HG03108 (cell line): ENCODE results near the gene PPP1R16B.

Source experiments
- ATAC-seq: cut with Tn5 transposase; IDR thresholded peaks from one replicate; pipeline ENCODE4 v1.9.1; 2021; ENCODE audit warnings: moderate library complexity; ENCODE audit not compliant: unreplicated experiment

PPP1R16B gene

DNA sequence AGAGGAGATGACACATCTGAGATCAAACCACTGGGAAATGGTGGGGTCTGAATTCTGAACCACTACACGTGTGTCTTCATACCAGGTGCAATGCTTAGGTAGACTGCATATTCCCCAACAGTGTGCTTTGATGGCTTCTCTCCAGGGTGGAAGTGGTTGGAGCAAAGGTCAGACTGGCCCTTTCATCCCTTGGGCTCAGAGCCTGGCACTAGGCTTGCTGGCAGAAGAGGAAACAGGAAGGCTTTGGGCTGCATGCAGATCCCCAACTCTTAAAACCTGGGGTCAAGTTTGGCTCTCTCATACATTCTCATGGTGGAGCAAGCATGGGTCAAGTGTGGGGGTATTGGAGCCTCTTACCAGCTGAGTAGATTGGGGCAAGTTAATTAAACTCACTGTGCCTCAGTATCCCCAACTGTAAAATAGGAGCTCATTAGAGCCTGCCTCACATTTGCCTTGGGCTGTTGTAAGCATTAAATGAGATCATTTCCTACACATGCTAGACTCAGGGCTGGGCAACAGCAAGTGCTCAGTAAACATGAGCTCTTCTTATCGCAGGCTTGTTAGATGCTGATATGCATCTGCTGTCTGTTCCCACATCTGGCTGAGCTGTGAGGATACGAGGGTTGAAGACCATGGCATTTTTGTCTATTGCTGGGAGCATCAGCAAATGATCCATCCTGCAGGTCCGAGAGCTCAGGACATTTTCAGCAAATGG lies 69.1 kb downstream of the PPP1R16B start:
- no peak for ATAC-seq

DNA sequence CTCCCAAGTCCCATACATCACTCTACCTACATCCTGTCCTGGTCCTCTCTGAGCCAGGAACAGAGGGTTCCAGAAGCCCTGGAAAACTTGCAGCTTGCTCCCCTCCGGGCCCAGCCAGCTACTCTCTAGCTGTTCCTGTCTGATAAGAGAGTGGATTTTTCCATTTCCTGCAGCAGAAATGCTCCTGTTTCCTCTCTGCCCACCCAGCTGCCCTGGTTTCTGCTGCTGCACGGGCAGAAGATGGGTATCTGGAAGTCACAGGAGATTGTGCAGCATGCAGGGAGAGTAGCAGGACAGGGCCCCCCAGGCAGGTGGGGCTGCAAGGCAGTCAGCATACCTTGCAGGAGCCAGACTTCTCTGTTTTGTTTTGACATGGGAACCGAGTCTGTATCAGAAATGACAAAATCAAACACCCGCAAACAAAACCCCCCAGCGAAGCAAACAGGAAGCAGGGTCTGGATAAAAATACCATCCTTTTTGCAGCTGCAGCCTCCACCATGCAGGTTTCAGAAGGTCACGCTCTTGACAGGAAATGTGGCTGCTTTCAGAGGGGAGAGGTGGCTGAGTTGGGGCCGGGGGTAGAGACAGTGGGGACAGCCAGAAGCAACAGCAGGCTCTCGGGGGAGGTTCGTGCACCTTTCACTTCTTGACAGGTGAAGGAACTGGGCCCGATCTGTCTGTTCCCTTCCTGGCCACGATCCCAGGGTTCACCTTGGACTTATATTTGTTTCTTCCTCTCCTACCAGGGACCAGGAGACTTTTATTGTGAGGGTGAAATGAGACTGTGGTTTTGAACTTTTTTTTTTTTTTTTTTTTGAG lies 69.9 kb downstream of the PPP1R16B start:
- peak; percentile 47 for ATAC-seq

GRCh38 chr20:38877483-38877882 lies 72.0 kb downstream of the PPP1R16B start:
- no peak for ATAC-seq

- ATAC-seq: no peak
These were observed 73.4 kb downstream of the PPP1R16B start for GRCh38 chr20:38878866-38879265.

GRCh38 chr20:38880952-38881735 lies 75.6 kb downstream of the PPP1R16B start:
- ATAC-seq: no peak

DNA sequence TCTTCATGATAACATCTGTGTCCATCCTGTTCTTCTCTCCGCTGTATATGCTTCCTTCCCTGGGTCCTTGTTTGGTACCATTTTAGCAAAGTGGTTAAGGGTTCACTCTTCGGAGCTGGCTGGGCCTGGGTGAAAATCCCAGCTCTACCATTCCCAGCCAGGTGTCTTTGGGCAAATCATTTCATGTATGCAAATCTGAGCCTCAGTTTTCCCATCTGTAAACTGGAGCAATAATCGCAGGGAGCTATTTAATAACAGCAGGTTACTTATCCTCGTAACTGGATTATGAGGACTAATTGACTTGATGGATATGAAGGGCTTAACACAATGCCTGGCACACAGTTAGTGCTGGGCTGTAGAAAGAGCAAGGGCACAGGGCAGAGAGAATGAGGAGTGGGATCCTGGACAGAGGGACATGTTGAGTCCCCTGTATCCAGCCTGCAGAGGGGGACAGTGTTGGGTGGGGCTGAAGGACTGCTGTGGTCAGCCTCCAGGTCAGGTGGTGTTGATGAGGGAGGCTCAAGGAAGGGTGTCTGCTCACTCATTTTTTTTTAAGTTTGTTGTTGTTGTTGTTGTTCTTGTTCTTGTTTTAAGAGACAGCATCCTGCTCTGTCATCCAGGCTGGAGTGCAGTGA lies 76.4 kb downstream of the PPP1R16B start:
- ATAC-seq: no peak

GRCh38 chr20:38882600-38882999 lies 77.1 kb downstream of the PPP1R16B start:
- no peak for ATAC-seq

DNA sequence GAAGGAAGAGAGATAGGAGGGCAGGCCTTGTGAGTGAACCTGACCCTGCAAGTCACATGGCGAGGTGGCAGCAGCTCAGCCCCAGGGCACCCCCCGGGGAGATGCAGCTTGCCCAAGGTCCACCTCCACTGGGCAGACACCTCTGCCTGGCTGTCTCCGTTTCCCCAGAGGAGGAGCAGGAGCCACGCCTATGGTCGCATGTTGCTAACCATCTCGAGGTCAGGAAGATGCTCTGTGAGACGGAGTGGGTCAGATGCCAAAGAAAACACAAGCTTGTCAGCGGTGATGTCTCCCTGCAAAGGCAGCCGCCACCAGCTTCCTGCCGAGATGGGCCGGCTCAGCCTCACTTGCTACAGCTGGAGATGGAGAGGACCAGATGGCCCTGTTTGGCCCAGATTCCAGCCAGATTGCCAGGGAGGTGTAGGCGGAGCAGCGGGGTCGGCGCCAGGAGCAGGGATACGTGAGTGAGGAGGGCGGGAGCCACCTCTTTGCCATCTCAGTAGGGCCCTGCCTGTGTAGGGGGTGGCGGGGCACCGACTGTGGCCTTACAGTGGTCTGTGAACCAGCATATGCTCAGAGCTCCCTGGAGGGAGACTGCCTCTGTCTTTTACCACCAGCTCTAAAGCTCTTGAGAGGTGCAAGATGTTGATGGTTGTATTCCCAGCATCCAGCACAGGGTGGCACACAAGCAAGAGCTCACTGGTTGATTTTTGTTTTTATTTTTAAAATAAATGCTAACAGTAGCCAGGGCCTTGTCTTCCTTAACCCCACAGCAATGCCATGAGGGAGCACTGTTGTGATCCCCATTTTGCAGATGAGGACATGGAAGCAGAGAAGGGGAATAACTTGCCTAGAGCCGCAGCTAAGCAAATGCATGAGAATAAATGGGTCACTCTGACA lies 77.8 kb downstream of the PPP1R16B start:
- ATAC-seq: no peak

- ATAC-seq: no peak
These were observed 78.7 kb downstream of the PPP1R16B start for GRCh38 chr20:38883981-38884733.

DNA sequence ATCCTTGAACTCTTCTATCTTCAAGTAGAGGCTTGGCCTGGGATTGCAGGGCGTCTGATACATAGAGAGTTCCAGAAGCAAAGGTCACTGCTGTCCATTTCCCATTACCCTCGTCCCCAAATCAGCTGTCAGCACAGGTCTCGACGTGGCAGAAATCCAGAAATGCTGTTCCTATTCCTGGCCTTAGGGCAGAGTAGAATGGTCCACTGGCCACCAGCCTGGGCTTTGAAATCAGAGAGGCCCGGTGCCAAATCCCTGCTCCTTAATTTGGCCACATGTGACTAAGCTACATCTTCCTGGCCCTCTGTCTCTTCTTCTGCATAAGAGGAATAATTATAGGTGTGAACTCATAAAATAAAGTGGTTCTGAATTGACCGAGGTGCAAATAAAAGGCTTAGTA lies 79.9 kb downstream of the PPP1R16B start:
- no peak for ATAC-seq

GRCh38 chr20:38888059-38888831 lies 82.7 kb downstream of the PPP1R16B start:
- no peak for ATAC-seq

GRCh38 chr20:38889050-38889449 lies 83.6 kb downstream of the PPP1R16B start:
- ATAC-seq: no peak

GRCh38 chr20:38889792-38890496 lies 84.4 kb downstream of the PPP1R16B start:
- ATAC-seq: no peak

- no peak for ATAC-seq
These were observed 85.0 kb downstream of the PPP1R16B start for GRCh38 chr20:38890497-38890818.

- ATAC-seq: peak; percentile 60
These were observed 86.8 kb downstream of the PPP1R16B start for GRCh38 chr20:38892091-38892981.

DNA sequence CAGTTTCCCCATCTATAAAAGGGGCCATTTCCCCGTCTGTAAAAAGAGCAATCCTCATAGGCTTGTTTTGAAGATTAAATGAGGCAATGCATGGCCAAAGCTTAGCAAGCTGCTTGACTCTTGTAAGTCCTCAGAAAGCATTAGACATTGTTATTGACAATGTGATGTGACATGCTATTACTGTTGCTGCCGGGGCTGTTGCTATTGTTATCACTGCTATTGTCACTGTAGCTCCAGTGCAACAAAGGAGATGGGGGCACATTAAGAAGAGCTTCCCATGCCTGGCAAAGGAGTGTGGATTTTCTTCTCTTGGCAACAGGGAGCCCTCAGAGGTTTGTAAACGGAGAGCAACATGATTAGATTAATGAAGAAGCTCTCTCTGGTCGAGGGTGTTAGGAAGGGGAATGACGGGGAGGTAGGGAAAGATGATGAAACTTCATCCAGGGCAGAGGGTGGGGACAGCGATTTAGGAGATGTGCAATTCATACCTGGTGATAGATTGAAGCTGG lies 87.6 kb downstream of the PPP1R16B start:
- peak; percentile 3 for ATAC-seq

DNA sequence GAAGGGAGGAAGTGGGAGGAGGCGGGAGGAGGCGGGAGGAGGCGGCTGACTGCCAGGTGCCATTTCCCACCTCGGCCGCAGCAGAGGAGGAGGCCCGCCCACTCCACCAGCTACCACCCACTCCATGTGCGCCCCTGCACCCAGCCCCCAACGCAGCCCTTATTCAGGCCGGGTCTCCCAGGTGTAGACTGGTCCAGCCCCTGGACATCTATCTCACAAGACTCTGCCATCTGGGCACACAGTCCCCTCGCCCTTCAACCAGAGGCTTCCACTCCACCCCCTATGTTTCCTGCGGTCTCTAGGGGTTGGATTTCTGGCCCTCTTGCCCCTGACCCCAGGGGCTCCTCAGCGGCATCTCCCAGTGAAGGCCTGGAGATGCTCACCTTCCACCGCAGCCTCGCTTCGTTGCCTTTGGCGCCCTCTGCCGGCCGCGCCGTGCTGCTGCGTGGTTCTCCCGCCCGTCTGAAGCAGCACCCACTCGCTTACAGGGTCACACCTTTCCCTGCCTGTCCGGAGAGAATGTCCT lies 88.1 kb downstream of the PPP1R16B start:
- ATAC-seq: no peak
